ENCODE data around the gene RBPJ.

GRCh38 chr4:26402458-26402857 lies 81.6 kb downstream of the RBPJ start:
- TF ChIP-seq CTCF (IDR thresholded peaks at IDR 0.05) (no peak), FOXM1 (IDR thresholded peaks at IDR 0.05; ENCODE audit: low read depth) (no peak), TEAD4 (IDR thresholded peaks at IDR 0.05; ENCODE audit: borderline replicate concordance, insufficient read depth) (no peak), PBX3 (IDR thresholded peaks at IDR 0.05) (no peak), EZH2phosphoT487 (IDR thresholded peaks at IDR 0.05; ENCODE audit: borderline replicate concordance, low read depth) (no peak)
